ENCODE data around the gene PBLD. TPM values are rescaled to one million over a fixed set of nuclear protein-coding genes. Genes with fewer than 3 reads are reported as not detected.
"Not testable (repeated sequence)": the region's sequence is repeated elsewhere in the genome, so short reads cannot be mapped to it uniquely, and the experiment has no call there.

The PBLD gene
- total RNA-seq, 1 experiment from 2014 or later = 3.4 TPM

- DNase-seq = no peak
- no peak overlapping the region for H3K4me3 ChIP-seq
- no peaks in the 10 kb centered on the region for H3K9me3 ChIP-seq
- no peaks in the 10 kb centered on the region for H3K36me3 ChIP-seq
- no peaks in the 10 kb centered on the region for H3K27me3 ChIP-seq
Observed at GRCh38 chr10:68302503-68302823, 30.3 kb downstream of the PBLD start.

DNA sequence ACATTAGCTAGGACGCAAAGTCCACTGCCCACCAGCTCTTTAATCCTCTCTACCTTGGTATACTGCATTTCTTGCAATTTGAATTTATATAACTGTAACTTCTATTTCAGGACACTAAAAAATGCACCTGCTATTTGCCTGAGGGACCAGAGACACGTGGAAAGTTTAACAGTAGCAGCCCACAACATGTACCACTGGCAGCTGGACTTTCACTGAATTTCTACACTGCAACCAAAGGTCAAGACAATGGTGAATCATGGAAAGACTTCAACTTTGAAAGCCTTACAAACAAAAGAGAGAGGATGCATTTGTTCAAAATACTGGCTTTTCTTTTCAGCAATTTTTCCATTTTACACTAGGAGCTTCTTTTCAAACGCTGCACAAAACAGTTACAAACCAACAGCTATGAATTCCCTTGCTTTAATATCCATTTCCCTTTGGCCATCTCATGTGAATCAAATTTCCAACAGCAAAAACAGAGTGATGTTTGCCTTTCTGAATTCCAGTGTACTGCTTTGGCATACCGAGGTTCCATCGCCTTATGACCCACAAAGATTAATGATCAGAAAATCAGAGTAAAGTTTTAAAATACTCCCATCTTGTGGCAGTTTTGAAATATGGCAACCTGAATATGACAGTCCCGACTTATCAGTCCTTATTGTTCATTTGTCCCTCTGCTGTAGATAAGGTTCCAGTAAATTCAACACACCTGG, 30.8 kb downstream of the PBLD start:
- no peaks in the 10 kb centered on the region for H3K9me3 ChIP-seq
- no peaks in the 10 kb centered on the region for H3K36me3 ChIP-seq
- H3K4me3 ChIP-seq = no peak overlapping the region
- H3K27me3 ChIP-seq = no peaks in the 10 kb centered on the region
- no peak for DNase-seq

DNA sequence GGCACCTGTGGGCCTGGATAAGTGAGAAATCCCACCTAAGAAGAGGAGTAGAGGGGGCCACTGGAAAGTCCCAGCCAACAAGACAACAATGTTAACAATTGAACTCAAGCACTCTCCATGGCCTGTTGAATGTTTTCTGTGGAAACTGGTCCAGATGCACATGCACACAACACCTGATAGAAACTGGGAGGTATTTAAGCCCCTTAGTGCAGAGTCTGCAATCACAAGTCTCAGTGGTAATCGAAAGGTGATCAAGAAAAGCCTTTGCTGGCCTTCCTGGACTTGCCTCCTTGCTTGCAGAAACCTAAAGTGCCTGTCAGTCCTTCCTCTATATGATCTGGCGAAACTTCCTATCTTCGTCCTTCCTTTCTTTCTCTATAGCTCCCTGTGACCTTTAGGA, 31.4 kb downstream of the PBLD start:
- no peak overlapping the region for H3K4me3 ChIP-seq
- no peaks in the 10 kb centered on the region for H3K9me3 ChIP-seq
- H3K36me3 ChIP-seq = no peaks in the 10 kb centered on the region
- H3K27me3 ChIP-seq = no peaks in the 10 kb centered on the region
- DNase-seq = no peak

DNA sequence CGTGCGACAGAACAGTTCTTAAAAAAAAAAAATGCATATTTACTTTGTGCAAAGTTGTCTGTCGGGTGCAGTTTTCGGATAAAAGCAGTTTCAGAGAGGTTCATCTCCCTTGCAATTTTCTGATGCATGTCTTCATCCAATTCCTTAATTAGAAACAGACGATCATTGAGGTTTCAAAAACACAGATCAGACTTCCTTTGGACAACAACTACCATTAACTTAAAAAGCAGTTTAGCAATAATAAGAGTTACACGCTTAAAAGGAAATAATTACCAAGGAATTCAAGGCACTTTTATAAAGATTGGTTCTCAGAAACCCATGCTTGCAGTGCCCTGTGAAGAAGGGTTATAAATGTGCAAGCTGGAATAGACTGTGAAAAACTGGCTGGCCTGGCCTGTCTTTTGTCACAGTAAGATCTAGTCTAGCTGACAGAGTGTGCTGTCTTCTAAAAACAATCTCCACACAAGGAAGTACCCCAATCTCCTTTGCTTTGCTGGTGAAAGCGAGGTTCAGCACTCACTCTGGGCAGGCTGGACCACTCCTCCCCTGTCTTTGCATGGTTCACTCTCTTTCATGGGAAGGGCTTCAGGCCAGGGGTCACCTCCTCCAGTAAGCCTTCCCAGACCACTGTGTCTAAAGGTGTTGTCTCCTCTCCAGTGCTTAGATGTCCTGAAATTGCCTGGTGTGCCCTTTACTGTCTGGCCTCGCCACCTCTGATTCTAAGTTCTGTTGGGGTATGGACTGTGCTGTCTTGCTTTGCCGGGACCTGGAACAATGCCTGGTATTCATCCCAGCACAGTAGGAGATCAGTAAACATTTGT, 35.7 kb downstream of the PBLD start:
- H3K9me3 ChIP-seq = no peaks in the 10 kb centered on the region
- DNase-seq = no peak
- H3K36me3 ChIP-seq = no peaks in the 10 kb centered on the region
- no peaks in the 10 kb centered on the region for H3K27me3 ChIP-seq
- H3K4me3 ChIP-seq = no peak overlapping the region

GRCh38 chr10:68290736-68291135, 42.0 kb downstream of the PBLD start:
- Histone ChIP-seq H3K9me3 (no peaks in the 10 kb centered on the region), H3K27me3 (no peaks in the 10 kb centered on the region), H3K4me3 (no peak overlapping the region), H3K36me3 (no peaks in the 10 kb centered on the region)
- DNase-seq = no peak

DNA sequence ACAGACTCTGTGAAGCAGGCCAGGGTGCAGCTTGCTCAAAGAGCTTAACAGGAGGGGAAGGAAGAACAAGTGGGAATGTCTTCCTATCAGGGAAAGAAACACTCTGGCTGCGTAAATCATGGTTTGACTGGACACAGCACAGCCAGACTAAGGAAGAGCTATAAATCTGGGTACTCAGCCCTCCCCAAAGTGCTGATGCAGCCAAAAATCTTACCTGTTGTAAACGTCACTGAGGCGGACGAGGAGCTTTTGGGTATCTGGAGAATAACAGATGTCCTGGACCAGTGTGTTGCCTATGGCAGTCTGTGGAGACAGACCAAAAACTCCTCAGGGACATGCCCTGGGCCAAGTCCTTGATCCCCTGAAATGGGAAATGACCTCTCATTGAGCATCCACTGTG, 44.0 kb downstream of the PBLD start:
- Histone ChIP-seq H3K9me3 (no peaks in the 10 kb centered on the region), H3K36me3 (no peaks in the 10 kb centered on the region), H3K27me3 (no peaks in the 10 kb centered on the region), H3K4me3 (no peak overlapping the region)
- no peak for DNase-seq

DNA sequence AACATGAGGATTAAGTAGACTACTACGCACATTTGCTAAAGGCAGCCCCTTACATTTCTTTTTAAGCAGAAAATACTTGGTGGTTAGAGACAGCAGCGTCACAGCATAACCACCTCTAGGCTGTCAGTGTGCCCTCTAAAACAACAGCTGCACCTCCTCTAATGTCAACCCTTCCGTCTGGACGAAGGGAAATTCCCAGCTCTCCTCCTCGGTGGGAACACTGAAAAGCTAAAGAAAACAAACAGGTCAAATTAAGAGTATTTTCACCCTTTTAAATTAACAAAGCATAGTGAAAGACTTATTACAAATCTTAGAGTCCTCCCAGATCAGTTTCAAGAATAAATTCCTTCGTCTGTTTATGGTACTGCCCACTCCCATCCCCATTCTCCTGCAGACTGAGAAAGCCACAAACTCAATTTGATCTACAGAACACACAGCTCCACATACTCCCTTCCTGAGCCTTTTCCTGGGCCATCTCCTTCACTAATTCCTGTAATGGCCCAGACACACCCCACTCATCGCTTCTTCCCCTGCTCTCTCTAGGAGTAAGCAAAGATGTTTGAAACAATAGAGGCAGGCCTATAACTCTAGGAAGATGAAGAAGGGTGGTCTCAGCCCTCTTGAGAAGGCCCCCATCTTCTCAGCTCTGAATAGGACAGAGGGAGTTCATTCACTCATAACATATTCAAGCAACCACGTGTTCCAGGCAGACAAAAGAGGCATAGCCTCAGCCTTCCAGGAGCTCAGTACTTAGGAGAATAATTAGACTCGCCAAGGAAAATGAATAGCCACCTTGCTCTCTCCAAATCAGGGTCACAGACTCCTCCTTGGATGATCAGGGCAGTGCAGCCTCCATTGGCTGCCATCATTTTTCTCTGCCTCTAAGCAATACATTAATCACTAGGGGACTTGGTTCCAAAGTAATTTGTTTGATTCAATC, 48.4 kb downstream of the PBLD start:
- Histone ChIP-seq H3K27me3 (no peaks in the 10 kb centered on the region), H3K36me3 (no peaks in the 10 kb centered on the region), H3K9me3 (no peaks in the 10 kb centered on the region), H3K4me3 (no peak overlapping the region)
- peak; percentile 20 for DNase-seq

DNA sequence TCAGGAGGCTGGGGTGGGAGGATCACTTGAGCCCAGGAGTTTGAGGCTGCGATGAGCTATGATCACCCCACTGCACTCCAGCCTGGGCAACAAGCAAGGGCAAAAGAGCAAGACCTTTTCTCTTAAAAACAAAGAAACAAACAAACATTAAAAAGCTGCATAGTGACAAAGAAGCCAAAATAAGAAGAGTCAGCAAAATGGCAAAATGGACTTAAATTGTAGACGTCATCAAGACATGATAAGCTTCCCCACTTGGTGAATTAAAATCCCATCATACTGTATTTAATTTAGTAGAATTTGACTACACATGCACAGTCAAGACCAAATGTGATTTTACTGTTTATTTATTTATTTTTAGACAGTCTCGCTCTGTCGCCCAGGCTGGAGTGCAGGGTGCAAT, 52.0 kb downstream of the PBLD start:
- no peak for DNase-seq
- H3K9me3 ChIP-seq = peaks cover 8% of the 10 kb centered on the region
- H3K36me3 ChIP-seq = no peaks in the 10 kb centered on the region

DNA sequence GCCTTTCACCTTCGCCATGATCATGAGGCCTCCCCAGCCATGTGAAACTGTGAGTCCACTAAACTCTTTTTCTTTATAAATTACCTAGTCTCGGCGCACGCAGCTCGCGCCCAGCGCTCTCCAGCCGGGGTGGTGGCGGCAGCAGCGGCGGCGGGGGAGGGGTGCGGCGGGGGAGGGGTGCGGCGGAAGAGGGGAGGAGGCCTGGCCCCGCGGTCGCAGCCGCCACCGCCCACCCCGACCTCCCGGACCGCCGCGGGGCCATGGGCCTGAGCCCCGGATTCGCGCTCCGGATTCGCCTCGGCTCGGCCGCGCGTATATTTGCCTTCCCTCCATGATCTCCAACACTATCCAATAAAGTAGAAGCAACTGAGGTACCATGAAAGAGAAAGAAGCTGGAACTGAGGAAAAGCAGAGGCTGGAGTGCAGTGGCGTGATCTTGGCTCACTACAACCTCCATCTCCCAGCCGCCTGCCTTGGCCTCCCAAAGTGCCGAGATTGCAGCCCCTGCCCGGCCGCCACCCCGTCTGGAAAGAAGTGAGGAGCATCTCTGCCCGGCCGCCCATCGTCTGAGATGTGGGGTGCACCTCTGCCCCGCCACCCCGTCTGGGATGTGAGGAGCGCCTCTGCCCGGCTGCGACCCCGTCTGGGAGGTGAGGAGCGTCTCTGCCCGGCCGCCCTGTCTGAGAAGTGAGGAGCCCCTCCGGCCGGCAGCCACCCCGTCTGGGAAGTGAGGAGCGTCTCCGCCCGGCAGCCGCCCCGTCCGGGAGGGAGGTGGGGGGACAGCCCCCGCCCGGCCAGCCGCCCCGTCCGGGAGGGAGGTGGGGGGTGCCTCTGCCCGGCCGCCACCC, 53.6 kb downstream of the PBLD start:
- not testable (repeated sequence) for H3K9me3 ChIP-seq, H3K36me3 ChIP-seq, H3K27me3 ChIP-seq, DNase-seq, H3K4me3 ChIP-seq

More for the DNA sequence above, 52.0 kb downstream of the PBLD start:
- H3K27me3 ChIP-seq = no peaks in the 10 kb centered on the region
- no peak overlapping the region for H3K4me3 ChIP-seq

DNA sequence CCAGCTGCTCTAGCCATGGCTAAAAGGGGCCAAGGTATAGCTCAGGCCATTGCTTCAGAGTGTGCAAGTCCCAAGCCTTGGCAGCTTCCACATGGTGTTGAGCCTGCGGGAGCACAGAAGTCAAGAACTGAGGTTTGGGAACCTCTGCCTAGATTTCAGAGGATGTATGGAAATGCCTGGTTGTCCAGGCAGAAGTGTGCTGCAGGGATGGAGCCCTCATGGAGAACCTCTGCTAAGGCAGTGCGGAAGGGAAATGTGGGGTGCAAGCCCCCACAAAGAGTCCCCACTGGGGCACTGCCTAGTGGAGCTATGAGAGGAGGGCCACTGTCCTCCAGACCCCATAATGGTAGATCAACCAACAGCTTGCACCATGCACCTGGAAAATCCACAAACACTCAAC, 54.9 kb downstream of the PBLD start:
- H3K27me3 ChIP-seq, H3K9me3 ChIP-seq, H3K4me3 ChIP-seq, DNase-seq, H3K36me3 ChIP-seq: not testable (repeated sequence)

DNA sequence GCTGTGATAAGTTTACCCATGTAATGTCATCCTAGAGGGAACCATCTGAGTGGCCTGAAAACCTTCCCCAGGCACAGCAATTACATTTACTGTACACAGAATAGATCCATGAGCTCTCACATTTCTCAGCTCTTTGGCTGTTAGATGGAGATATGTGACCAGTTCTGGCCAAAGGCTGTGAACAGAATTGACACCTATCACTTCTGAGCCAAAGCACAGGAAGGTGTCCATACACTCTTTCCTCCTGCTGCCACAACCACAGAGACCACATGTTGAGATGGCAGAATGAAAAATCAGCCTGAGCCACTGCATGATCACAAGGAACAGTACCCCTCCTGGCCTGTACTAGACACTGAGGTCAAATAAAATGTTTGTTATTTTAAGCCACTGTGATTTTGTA, 56.5 kb downstream of the PBLD start:
- H3K9me3 ChIP-seq = peaks cover 8% of the 10 kb centered on the region
- no peak overlapping the region for H3K4me3 ChIP-seq
- DNase-seq = no peak
- H3K27me3 ChIP-seq = no peaks in the 10 kb centered on the region
- H3K36me3 ChIP-seq = no peaks in the 10 kb centered on the region

GRCh38 chr10:68275600-68276126, 57.1 kb downstream of the PBLD start:
- Histone ChIP-seq H3K4me3 (no peak overlapping the region), H3K9me3 (peaks cover 8% of the 10 kb centered on the region), H3K27me3 (no peaks in the 10 kb centered on the region), H3K36me3 (no peaks in the 10 kb centered on the region)
- DNase-seq = no peak

GRCh38 chr10:68272833-68273232, 59.9 kb downstream of the PBLD start:
- Histone ChIP-seq H3K9me3 (peaks cover under 1% of the 10 kb centered on the region; the same call in 1 of the 2 replicates), H3K27me3 (no peaks in the 10 kb centered on the region), H3K36me3 (no peaks in the 10 kb centered on the region), H3K4me3 (no peak overlapping the region)
- DNase-seq = no peak

GRCh38 chr10:68271196-68271882, 61.4 kb downstream of the PBLD start:
- H3K27me3 ChIP-seq = no peaks in the 10 kb centered on the region
- H3K9me3 ChIP-seq = no peaks in the 10 kb centered on the region
- no peak for DNase-seq
- H3K4me3 ChIP-seq = no peak overlapping the region
- no peaks in the 10 kb centered on the region for H3K36me3 ChIP-seq

GRCh38 chr10:68269562-68270290, 63.0 kb downstream of the PBLD start:
- Histone ChIP-seq H3K27me3 (no peaks in the 10 kb centered on the region), H3K9me3 (no peaks in the 10 kb centered on the region), H3K4me3 (no peak overlapping the region), H3K36me3 (no peaks in the 10 kb centered on the region)
- DNase-seq = no peak
